Trophoblast cell (in vitro differentiated cells and primary cell): ENCODE data around the gene SEC22B. TPM values are rescaled to one million over a fixed set of nuclear protein-coding genes. Genes with fewer than 3 reads are reported as not detected.
A peak's percentile ranks its signal among the peaks of the same experiment; 100 is the strongest.
"Not testable (repeated sequence)": the region's sequence is repeated elsewhere in the genome, so short reads cannot be mapped to it uniquely, and the experiment has no call there.

Experiments used
- DNase-seq, 2 donors: peaks; one replicate each; pipeline ENCODE4 v3.0.0-alpha.2; 2016
- H2AFZ ChIP-seq: 2 replicates; pipeline ENCODE4 v1.6.1; 2013; ENCODE audit warnings: low read length, moderate library complexity, mild to moderate bottlenecking; ENCODE audit not compliant: insufficient read depth, poor library complexity
- H2AK5ac ChIP-seq: 2 replicates; pipeline ENCODE4 v1.6.1; 2013; ENCODE audit warnings: mild to moderate bottlenecking, low read length
- H2BK120ac ChIP-seq: 2 replicates; pipeline ENCODE4 v1.6.1; 2013; ENCODE audit warnings: low read length, mild to moderate bottlenecking, moderate library complexity; ENCODE audit not compliant: insufficient read depth, poor library complexity
- H2BK12ac ChIP-seq: 2 replicates; pipeline ENCODE4 v1.6.1; 2013; ENCODE audit warnings: mild to moderate bottlenecking, low read length, moderate library complexity
- H2BK5ac ChIP-seq: 2 replicates; pipeline ENCODE4 v1.6.1; 2013; ENCODE audit warnings: low read length, low read depth, moderate library complexity, mild to moderate bottlenecking; ENCODE audit not compliant: poor library complexity
- H3K14ac ChIP-seq: 2 replicates; pipeline ENCODE4 v1.6.1; 2013; ENCODE audit warnings: mild to moderate bottlenecking, low read length
- H3K18ac ChIP-seq: 2 replicates; pipeline ENCODE4 v1.6.1; 2013; ENCODE audit warnings: mild to moderate bottlenecking, low read length
- H3K23ac ChIP-seq: 2 replicates; pipeline ENCODE4 v1.6.1; 2013; ENCODE audit warnings: low read length
- H3K27ac ChIP-seq: 2 replicates; pipeline ENCODE4 v1.5.1; 2013; ENCODE audit warnings: low read depth, mild to moderate bottlenecking, inconsistent platforms, low read length, moderate library complexity
- H3K27me3 ChIP-seq: 2 replicates; pipeline ENCODE4 v1.6.1; 2013; ENCODE audit warnings: inconsistent platforms, mild to moderate bottlenecking, low read length, moderate library complexity; ENCODE audit not compliant: insufficient read depth
- H3K36me3 ChIP-seq, 2 experiments: 1 replicate in 1 of 2; 2 replicates in 1 of 2; pipeline ENCODE4 v1.6.1; 2013; ENCODE audit warnings: low read length in 2 of 2, mild to moderate bottlenecking in 2 of 2, moderate library complexity in 1 of 2; ENCODE audit not compliant: insufficient read depth in 2 of 2, control insufficient read depth in 1 of 2
- H3K4ac ChIP-seq: 2 replicates; pipeline ENCODE4 v1.6.1; 2013; ENCODE audit warnings: low read depth, mild to moderate bottlenecking, low read length, moderate library complexity
- H3K4me1 ChIP-seq, 2 experiments: 1 replicate in 1 of 2; 2 replicates in 1 of 2; pipeline ENCODE4 v1.6.1; 2013; ENCODE audit warnings: low read length in 2 of 2, mild to moderate bottlenecking in 2 of 2, moderate library complexity in 1 of 2; ENCODE audit not compliant: insufficient read depth in 2 of 2, control insufficient read depth in 1 of 2
- H3K4me2 ChIP-seq: 2 replicates; pipeline ENCODE4 v1.6.1; 2013; ENCODE audit warnings: inconsistent platforms, mild to moderate bottlenecking, low read length, moderate library complexity
- H3K4me3 ChIP-seq: 2 replicates; pipeline ENCODE4 v1.5.1; 2013; ENCODE audit warnings: mild to moderate bottlenecking, low read depth, low read length, inconsistent platforms
- H3K79me1 ChIP-seq: one replicate; pipeline ENCODE4 v1.6.1; 2013; ENCODE audit warnings: low read length
- H3K79me2 ChIP-seq: 2 replicates; pipeline ENCODE4 v1.6.1; 2013; ENCODE audit warnings: low read length, mild to moderate bottlenecking; ENCODE audit not compliant: control insufficient read depth, insufficient read depth, poor library complexity
- H3K9ac ChIP-seq: 2 replicates; pipeline ENCODE4 v1.6.1; 2013; ENCODE audit warnings: mild to moderate bottlenecking, low read length
- H3K9me3 ChIP-seq: 2 replicates; pipeline ENCODE4 v1.6.1; 2013; ENCODE audit warnings: low read depth, mild to moderate bottlenecking, control low read depth, inconsistent platforms, low read length; ENCODE audit not compliant: insufficient read depth
- H4K12ac ChIP-seq: 2 replicates; pipeline ENCODE4 v1.6.1; 2013; ENCODE audit warnings: low read depth, mild to moderate bottlenecking, low read length, moderate library complexity
- H4K8ac ChIP-seq: 2 replicates; pipeline ENCODE4 v1.6.1; 2013; ENCODE audit warnings: low read depth, mild to moderate bottlenecking, low read length, moderate library complexity
- H4K91ac ChIP-seq: one replicate; pipeline ENCODE4 v1.6.1; 2013; ENCODE audit warnings: low read depth, mild to moderate bottlenecking, low read length, moderate library complexity
- WGBS: extraction: QIAGEN DNeasy Blood & Tissue Kit; methylation state at CpG from one replicate; pipeline ENCODE4 v1.1.7; 2013; ENCODE audit warnings: missing lambda C conversion rate; ENCODE audit not compliant: insufficient read length, insufficient coverage; ENCODE audit errors: extremely low coverage; 5-methylcytosine and 5-hydroxymethylcytosine counted together
- polyA plus RNA-seq: library from polyadenylated mRNA; stranded (reverse); fragments of 200-250 nt; gene quantifications from 2 replicates; pipeline ENCODE4 v1.2.3, GENCODE V29; 2013

Gene SEC22B
- 20.4 and 21.3 TPM in 2 replicates for polyA plus RNA-seq

- peak within 1 kb of the TSS; percentile 92 for H3K27ac ChIP-seq
- no peaks in the 10 kb centered on the region for H3K36me3 ChIP-seq
- H2BK120ac ChIP-seq = peak within 1 kb of the TSS; percentile 54
- H3K23ac ChIP-seq = no peak within 1 kb of the TSS
- peak within 1 kb of the TSS; percentile 54 for H2AK5ac ChIP-seq
- peaks cover 1% of the 10 kb centered on the region for H3K9me3 ChIP-seq
- H3K79me2 ChIP-seq = peaks cover 3% of the 10 kb centered on the region
- H3K79me1 ChIP-seq = peaks cover 5% of the 10 kb centered on the region
- peak within 1 kb of the TSS; percentile 96 for H3K4me3 ChIP-seq
- no peaks in the 10 kb centered on the region for H3K27me3 ChIP-seq
- H2BK12ac ChIP-seq = no peak within 1 kb of the TSS
- H3K18ac ChIP-seq = peak within 1 kb of the TSS; percentile 54
- peak within 1 kb of the TSS; percentile 85 for H4K8ac ChIP-seq
- H4K12ac ChIP-seq = peak within 1 kb of the TSS; percentile 94
- H3K14ac ChIP-seq = peak within 1 kb of the TSS; percentile 50
- DNase-seq = peak; percentile 97 to 100
- H3K4ac ChIP-seq = peak within 1 kb of the TSS; percentile 3
- peak within 1 kb of the TSS; percentile 19 for H2BK5ac ChIP-seq
- H3K9ac ChIP-seq = peak within 1 kb of the TSS; percentile 87
- peak within 1 kb of the TSS; percentile 44 for H4K91ac ChIP-seq
- H3K4me2 ChIP-seq = peak within 1 kb of the TSS; percentile 60
- no CpG with 5 or more reads among the region's 39 CpGs for WGBS
- no peaks in the 10 kb centered on the region for H3K4me1 ChIP-seq
- peak within 1 kb of the TSS; percentile 92 for H2AFZ ChIP-seq
Observed at GRCh38 chr1:120176092-120176855, at the start of gene SEC22B. SEC22B (minus strand) TSS chr1:120176520; CDS start chr1:120176381, 139 bp downstream.

- not testable (repeated sequence) for H3K14ac ChIP-seq, H2AFZ ChIP-seq, DNase-seq, H3K4me3 ChIP-seq, H4K91ac ChIP-seq, H2BK120ac ChIP-seq, H3K4me2 ChIP-seq, H3K4me1 ChIP-seq, H4K12ac ChIP-seq, H4K8ac ChIP-seq, H2AK5ac ChIP-seq, H3K9ac ChIP-seq, H2BK5ac ChIP-seq, H3K27me3 ChIP-seq, H3K4ac ChIP-seq, H2BK12ac ChIP-seq, H3K27ac ChIP-seq, H3K18ac ChIP-seq, H3K79me2 ChIP-seq, H3K9me3 ChIP-seq, H3K36me3 ChIP-seq, H3K79me1 ChIP-seq, H3K23ac ChIP-seq
- WGBS = no CpG with 5 or more reads among the region's 2 CpGs
Observed at GRCh38 chr1:120217933-120218332, 41.6 kb upstream of the SEC22B start.

GRCh38 chr1:120217175-120217929 lies 41.0 kb upstream of the SEC22B start:
- not testable (repeated sequence) for H3K27me3 ChIP-seq, H3K9ac ChIP-seq, H3K23ac ChIP-seq, H3K4ac ChIP-seq, H3K79me2 ChIP-seq, H3K4me1 ChIP-seq, H3K4me3 ChIP-seq, H2BK120ac ChIP-seq, H2BK12ac ChIP-seq, H3K36me3 ChIP-seq, DNase-seq, H4K91ac ChIP-seq, H2AK5ac ChIP-seq, H3K4me2 ChIP-seq, H3K18ac ChIP-seq, H2AFZ ChIP-seq, H3K9me3 ChIP-seq, H4K12ac ChIP-seq, H3K27ac ChIP-seq, H3K14ac ChIP-seq, H4K8ac ChIP-seq, H2BK5ac ChIP-seq, H3K79me1 ChIP-seq
- no CpG with 5 or more reads among the region's 3 CpGs for WGBS

GRCh38 chr1:120213606-120214005 lies 37.3 kb upstream of the SEC22B start:
- not testable (repeated sequence) for H3K23ac ChIP-seq, DNase-seq, H2BK120ac ChIP-seq, H3K79me1 ChIP-seq, H2AFZ ChIP-seq, H3K36me3 ChIP-seq, H4K12ac ChIP-seq, H3K4me3 ChIP-seq, H3K4me2 ChIP-seq, H4K91ac ChIP-seq, H3K79me2 ChIP-seq, H3K9ac ChIP-seq, H3K4me1 ChIP-seq, H2BK5ac ChIP-seq, H4K8ac ChIP-seq, H2AK5ac ChIP-seq, H3K4ac ChIP-seq, H3K27me3 ChIP-seq, H2BK12ac ChIP-seq, H3K27ac ChIP-seq, H3K14ac ChIP-seq, H3K18ac ChIP-seq, H3K9me3 ChIP-seq
- no CpG with 5 or more reads among the region's 2 CpGs for WGBS
